IPS-NIHi7 (cell line): Measurements from ENCODE around the gene PVALB.
"Not testable (repeated sequence)": the region's sequence is repeated elsewhere in the genome, so short reads cannot be mapped to it uniquely, and the experiment has no call there.

Source experiments
- DNase-seq: peaks from one replicate; pipeline ENCODE4 v3.0.0; 2012; ENCODE audit warnings: mixed read lengths; ENCODE audit errors: extremely low spot score

PVALB gene

GRCh38 chr22:36757668-36758211 is 59.1 kb downstream of the PVALB start:
- DNase-seq: peak; percentile 86

GRCh38 chr22:36756746-36757655 is 59.8 kb downstream of the PVALB start:
- DNase-seq: no peak

GRCh38 chr22:36756031-36756430 is 60.8 kb downstream of the PVALB start:
- DNase-seq: no peak

GRCh38 chr22:36755316-36755715 is 61.5 kb downstream of the PVALB start:
- DNase-seq: no peak

GRCh38 chr22:36754881-36755280 is 62.0 kb downstream of the PVALB start:
- not testable (repeated sequence) for DNase-seq

- DNase-seq: no peak
Measured at GRCh38 chr22:36753916-36754315, 62.9 kb downstream of the PVALB start.

GRCh38 chr22:36753120-36753802 is 63.6 kb downstream of the PVALB start:
- DNase-seq: peak; percentile 38
